Measurements from ENCODE around the gene MYO1D.
"Not testable (repeated sequence)": the region's sequence is repeated elsewhere in the genome, so short reads cannot be mapped to it uniquely, and the experiment has no call there.

MYO1D gene

DNA sequence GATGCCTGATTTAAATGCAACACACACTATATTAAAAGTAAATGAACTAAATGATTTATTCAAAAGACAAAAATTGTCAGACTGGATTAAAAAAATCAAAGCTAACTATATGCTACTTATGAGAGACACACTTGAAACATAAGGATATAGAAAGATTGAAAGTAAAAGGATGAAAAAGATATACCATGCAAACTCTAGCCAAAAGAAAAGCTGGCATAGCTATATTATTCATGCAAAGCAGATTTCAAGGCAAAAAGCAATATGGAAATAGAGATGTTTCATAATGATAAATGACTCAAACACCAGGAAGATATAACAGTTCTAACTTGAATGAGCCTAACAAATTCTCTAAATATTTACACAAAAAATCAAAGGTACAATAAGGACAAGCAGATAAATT, 149.2 kb downstream of the MYO1D start:
- no peak for DNase-seq (ENCODE audit: low read depth)

DNA sequence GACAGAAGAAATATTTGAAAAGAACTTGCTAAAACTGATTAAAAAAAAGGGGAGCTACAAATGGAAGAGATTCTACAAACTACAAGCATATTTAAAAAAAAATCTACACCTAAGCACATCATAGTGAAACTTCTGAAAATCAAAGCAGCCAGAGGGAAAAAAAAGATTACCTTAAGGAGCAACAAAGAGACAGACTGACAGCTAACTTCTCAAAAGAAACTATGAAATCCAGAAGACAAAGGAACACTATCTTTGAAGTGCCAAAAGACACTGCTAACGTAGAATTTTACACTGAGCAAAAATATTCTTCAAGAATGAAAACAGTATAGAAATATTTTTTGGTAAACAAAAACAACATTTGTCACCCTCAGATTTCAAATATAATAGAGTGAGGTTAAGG, 151.2 kb downstream of the MYO1D start:
- DNase-seq (ENCODE audit: low read depth) = no peak

DNA sequence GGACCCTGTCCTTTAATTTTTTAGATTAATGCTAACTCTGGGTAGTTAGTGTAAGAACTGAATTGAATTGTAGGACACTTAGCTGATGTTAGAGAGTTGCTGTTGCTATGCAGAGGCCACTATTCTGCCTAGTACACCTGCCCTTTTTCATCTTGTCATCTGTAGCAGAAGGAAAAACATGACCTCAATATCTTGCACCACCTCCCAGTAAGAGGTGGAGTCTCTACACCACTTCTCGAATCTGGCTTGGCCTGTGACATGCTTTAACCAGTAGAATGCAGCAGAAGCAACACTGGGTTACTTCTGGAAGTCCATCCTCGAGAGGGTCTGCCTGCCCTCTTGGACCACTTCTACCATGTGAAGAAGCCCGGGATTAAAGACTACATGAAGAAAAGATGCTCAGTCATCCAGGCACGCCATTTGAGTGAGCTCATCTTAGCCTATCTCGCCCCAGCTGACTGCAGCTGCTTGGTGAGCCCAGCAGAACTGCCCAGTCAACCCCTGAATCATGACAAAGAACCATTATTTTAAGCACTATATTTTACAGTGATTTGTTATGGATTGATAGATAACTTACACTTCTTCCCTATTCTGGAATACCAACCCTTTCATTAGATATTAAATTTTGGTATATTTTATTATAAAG, 153.5 kb downstream of the MYO1D start:
- no peak for DNase-seq (ENCODE audit: low read depth)

GRCh38 chr17:32722733-32723132, 154.2 kb downstream of the MYO1D start:
- DNase-seq (ENCODE audit: low read depth) = no peak

DNA sequence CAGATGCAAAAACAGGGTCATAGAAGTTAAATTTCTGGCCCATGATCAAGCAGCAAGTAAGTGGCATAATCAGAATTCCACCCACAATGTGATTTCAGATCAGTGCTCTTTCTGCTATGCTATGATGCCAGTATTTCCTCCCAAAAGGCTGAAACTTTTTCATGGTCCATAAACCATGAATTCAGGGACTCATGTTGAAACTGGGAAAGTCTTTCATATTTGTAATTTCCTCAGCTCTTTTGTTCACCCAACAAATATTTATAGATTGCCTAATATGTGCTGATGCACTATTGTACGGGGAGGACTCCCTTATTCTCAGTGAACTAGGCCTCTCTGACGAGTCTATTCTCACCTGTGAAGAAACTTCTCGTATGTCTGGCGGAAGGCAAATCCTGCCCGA, 156.3 kb downstream of the MYO1D start:
- DNase-seq (ENCODE audit: low read depth) = no peak

- no peak for DNase-seq (ENCODE audit: low read depth)
Observed at GRCh38 chr17:32719689-32720088, 157.2 kb downstream of the MYO1D start.

DNA sequence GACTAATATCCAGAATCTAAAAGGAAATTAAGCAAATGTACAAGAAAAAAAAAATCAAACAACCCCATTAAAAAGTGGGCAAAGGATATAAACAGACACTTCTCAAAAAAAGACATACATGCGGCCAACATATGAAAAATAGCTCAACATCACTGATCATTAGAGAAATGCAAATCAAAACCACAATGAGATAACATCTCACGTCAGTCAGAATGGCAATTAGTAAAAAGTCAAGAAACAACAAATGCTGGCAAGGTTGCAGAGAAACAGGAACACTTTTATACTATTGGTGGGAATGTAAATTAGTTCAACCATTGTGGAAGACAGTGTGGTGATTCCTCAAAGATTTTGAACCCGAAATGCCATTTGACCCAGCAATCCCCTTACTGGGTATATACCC, 162.0 kb downstream of the MYO1D start:
- not testable (repeated sequence) for DNase-seq (ENCODE audit: low read depth)

- DNase-seq (ENCODE audit: low read depth) = not testable (repeated sequence)
Observed at GRCh38 chr17:32714206-32714605, 162.7 kb downstream of the MYO1D start.

DNA sequence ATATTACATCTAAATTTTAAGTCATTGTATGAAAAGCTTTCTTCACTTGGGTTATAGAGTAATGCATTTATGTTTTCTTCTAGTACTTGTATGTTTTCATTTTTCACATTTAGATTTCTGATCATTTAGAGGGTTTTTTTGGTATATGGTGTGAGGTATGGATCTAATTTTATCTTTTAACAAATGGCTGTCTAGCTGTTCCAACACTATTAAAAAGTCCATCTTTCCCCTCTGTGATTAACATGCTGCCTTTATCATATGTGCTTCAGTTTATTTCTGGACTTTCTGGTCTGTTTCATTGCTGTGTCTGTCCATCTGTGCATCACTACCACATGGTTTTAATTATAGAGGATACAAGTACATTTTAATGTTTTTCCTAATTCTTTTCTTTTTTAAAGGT, 163.8 kb downstream of the MYO1D start:
- no peak for DNase-seq (ENCODE audit: low read depth)

GRCh38 chr17:32709562-32709961, 167.4 kb downstream of the MYO1D start:
- no peak for DNase-seq (ENCODE audit: low read depth)

- DNase-seq (ENCODE audit: low read depth) = no peak
Observed at GRCh38 chr17:32701871-32702270, 175.1 kb downstream of the MYO1D start.

DNA sequence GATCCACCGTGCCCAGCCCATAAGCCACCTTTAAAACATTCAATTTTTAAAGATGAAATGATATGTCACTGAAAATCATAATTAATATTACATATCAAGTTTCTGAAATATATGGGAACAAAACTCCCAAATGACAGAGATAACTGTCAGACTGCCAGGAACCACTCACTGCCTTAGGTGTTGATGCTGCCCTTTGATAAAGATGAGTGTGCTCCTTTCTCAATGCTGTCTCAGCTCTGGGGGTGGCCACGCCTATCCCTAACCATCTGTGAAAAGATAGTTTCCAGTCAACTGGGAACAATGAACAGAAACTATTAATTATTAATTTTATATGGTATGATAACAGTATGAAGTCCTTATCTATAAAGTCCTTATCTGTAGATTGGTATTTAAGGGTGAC, 177.7 kb downstream of the MYO1D start:
- DNase-seq (ENCODE audit: low read depth) = no peak

GRCh38 chr17:32697728-32698625, 178.9 kb downstream of the MYO1D start:
- DNase-seq (ENCODE audit: low read depth) = no peak

DNA sequence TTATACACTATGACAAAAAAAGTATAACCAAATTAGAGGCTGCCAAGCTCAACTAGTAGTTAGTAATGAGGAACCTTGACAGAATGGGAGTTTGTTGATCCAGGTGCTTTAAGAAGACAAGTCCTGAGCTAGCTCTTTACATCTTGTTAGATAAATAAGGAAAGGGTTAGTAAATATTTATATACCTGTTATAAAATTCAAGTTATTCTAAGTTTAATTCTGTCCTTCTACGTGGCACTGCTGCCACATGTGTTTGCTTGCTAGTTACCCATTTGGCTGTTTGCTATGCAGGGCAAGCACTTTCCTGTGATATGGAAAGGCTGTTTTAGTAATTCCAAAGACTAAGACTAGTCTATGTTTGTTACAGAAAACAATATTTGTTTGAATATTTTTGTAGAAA, 180.5 kb downstream of the MYO1D start:
- DNase-seq (ENCODE audit: low read depth) = no peak

GRCh38 chr17:32695864-32696263, 181.1 kb downstream of the MYO1D start:
- no peak for DNase-seq (ENCODE audit: low read depth)

DNA sequence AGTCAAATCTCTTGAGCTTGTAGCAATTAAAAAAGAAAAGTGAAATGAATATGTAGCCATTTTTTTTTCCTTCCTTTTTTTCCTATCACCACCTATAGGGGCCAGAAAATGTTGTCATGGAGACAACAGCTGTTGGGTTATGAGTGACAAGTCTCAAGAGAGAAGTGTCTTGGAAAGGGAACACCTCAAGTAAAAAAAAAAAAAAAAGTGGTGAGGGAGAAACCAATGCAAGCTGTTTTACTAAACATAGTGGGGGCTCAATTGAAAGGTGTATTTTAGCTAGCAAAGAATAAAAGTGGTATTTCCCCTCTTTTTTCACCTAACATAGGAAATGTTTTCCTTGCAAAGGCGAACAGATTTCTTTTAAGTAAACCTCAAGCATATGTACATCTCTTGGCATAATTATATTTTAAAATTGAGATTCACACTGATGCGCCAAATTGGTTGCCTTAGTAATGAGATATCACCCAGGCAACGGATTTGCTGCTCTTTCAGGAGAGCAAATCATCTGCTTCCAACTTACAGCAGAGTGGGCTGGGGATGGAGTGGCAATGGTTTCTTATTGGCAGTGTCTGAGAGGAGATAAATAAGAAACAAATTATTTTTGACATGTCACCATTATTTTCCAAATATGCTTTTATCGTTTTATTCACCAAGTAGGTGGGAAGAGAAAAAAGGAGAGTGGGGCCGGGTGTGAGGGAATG, 183.6 kb downstream of the MYO1D start:
- no peak for DNase-seq (ENCODE audit: low read depth)

GRCh38 chr17:32692179-32692578, 184.7 kb downstream of the MYO1D start:
- no peak for DNase-seq (ENCODE audit: low read depth)

GRCh38 chr17:32689348-32689747, 187.6 kb downstream of the MYO1D start:
- DNase-seq (ENCODE audit: low read depth) = no peak

DNA sequence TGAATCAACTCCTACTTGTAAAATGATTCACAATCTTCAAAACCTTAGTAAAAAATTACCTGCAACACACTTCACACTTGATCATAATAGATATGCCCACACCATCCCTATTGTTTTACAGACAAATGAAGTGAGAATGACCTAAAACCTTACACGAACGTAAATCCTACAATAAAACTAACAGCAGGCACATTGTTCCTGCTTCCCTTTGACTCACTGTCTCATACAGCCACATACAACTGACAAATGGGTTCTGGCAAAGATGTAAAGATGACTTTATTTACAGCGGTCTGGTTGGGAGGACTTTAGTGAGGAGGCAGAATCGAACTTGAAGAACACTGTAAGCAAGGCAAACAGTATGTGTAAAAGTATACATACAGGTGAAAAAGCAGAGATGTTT, 188.7 kb downstream of the MYO1D start:
- no peak for DNase-seq (ENCODE audit: low read depth)

- DNase-seq (ENCODE audit: low read depth) = no peak
Observed at GRCh38 chr17:32684087-32684958, 192.6 kb downstream of the MYO1D start.

- no peak for DNase-seq (ENCODE audit: low read depth)
Observed at GRCh38 chr17:32673964-32674363, 203.0 kb downstream of the MYO1D start.

GRCh38 chr17:32672711-32673110, 204.2 kb downstream of the MYO1D start:
- DNase-seq (ENCODE audit: low read depth) = no peak
